Ishikawa (cell line): ENCODE data around the gene CACNG4.

Experiments
- EGR1 ChIP-seq: IDR thresholded peaks from 2 replicates; pipeline ENCODE4 v1.6.1; 2012
- EP300 ChIP-seq: IDR thresholded peaks from 2 replicates; pipeline ENCODE4 v1.6.1; 2012; ENCODE audit warnings: borderline replicate concordance
- TAF1 ChIP-seq: IDR thresholded peaks from 2 replicates; pipeline ENCODE4 v1.6.1; 2012; ENCODE audit warnings: low read depth, mild to moderate bottlenecking
- YY1 ChIP-seq: IDR thresholded peaks from 2 replicates; pipeline ENCODE4 v1.6.1; 2012; ENCODE audit warnings: low read depth
- ZBTB7A ChIP-seq: IDR thresholded peaks from 2 replicates; pipeline ENCODE4 v1.6.1; 2012; ENCODE audit warnings: low read depth

DNA sequence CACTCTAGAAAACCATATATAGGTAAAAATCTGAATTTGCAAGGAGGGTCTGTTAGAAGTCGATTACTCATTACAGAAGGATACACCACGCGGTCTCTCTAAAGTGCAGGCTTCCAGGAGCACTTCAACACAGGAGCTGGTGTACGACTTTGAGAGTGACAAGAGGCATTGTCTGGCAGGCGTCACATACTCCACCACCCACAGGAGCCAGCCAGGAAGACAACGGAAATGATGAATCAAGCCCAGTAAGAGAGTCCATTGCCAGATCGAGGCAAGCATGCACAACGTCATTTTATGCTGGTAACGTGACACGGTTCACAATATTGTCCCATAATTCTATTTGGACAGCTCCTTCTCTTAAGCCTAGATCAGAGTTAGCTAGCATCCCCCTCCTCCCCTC is 15.0 kb upstream of the CACNG4 start:
- TF ChIP-seq TAF1 (no peak), EGR1 (no peak), EP300 (no peak), YY1 (no peak), ZBTB7A (no peak)
